Chondrocyte (in vitro differentiated cells): ENCODE data around the gene UBQLN3. TPM values are rescaled to one million over a fixed set of nuclear protein-coding genes. Genes with fewer than 3 reads are reported as not detected.

ENCODE experiments used
- DNase-seq: peaks from one replicate; pipeline ENCODE4 v3.0.0; 2021; ENCODE audit warnings: mixed read lengths, low spot score
- H3K27ac Mint-ChIP-seq: one replicate; pipeline ENCODE4 v1.8.0; 2021; ENCODE audit warnings: mild to moderate bottlenecking, moderate library complexity, mixed read lengths; ENCODE audit not compliant: unreplicated experiment
- H3K27me3 Mint-ChIP-seq: 2 replicates; pipeline ENCODE4 v1.8.0; 2021; ENCODE audit warnings: low read depth, mixed read lengths
- H3K36me3 Mint-ChIP-seq: 2 replicates; pipeline ENCODE4 v1.8.0; 2021; ENCODE audit warnings: low read depth, mixed read lengths
- H3K4me1 Mint-ChIP-seq: 2 replicates; pipeline ENCODE4 v1.8.0; 2021; ENCODE audit warnings: low read depth, mild to moderate bottlenecking, mixed read lengths
- H3K4me3 Mint-ChIP-seq: one replicate; pipeline ENCODE4 v1.8.0; 2021; ENCODE audit warnings: mild to moderate bottlenecking, moderate library complexity, mixed read lengths; ENCODE audit not compliant: unreplicated experiment
- H3K9me3 Mint-ChIP-seq: 2 replicates; pipeline ENCODE4 v1.8.0; 2021; ENCODE audit warnings: low read depth, mixed read lengths
- total RNA-seq: library from RNA; stranded (reverse); gene quantifications from 3 replicates; pipeline ENCODE4 v1.2.1, GENCODE V29; 2021
- TF ChIP-seq, protein P1 (sequence below): fragments of 200-600 bp; sonication (generic); IDR thresholded peaks from 2 replicates; pipeline ENCODE4 v1.5.0; 2021; ENCODE audit warnings: antibody characterized with exemption, mild to moderate bottlenecking, moderate library complexity

Gene UBQLN3
- total RNA-seq, 1 donor from 2014 or later: not detected

DNA sequence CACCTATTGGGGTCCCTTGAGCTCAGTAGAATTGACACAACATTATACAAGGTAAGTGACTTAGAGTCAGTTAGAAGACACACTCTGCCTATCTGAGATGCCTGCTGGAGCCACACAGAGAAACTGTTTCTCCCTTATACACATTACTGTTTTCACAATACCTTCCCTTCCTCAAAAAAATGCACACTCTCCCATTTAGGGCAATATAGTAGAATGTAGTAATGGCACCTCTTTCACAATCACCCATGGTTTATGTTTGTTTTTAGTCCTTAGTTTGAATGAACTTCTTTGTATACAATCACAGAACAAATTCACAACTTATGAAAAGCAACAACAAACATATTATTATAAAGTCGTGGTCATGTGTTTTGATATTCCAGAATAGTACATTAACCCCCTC, 24.3 kb upstream of the UBQLN3 start:
- H3K9me3 Mint-ChIP-seq: peaks cover 7% of the 10 kb centered on the region
- H3K36me3 Mint-ChIP-seq: no peaks in the 10 kb centered on the region
- H3K27me3 Mint-ChIP-seq: peaks cover 22% of the 10 kb centered on the region
- H3K27ac Mint-ChIP-seq: no peak overlapping the region
- H3K4me1 Mint-ChIP-seq: no peaks in the 10 kb centered on the region
- DNase-seq: no peak
- TF ChIP-seq, protein P1, sequence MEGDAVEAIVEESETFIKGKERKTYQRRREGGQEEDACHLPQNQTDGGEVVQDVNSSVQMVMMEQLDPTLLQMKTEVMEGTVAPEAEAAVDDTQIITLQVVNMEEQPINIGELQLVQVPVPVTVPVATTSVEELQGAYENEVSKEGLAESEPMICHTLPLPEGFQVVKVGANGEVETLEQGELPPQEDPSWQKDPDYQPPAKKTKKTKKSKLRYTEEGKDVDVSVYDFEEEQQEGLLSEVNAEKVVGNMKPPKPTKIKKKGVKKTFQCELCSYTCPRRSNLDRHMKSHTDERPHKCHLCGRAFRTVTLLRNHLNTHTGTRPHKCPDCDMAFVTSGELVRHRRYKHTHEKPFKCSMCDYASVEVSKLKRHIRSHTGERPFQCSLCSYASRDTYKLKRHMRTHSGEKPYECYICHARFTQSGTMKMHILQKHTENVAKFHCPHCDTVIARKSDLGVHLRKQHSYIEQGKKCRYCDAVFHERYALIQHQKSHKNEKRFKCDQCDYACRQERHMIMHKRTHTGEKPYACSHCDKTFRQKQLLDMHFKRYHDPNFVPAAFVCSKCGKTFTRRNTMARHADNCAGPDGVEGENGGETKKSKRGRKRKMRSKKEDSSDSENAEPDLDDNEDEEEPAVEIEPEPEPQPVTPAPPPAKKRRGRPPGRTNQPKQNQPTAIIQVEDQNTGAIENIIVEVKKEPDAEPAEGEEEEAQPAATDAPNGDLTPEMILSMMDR: no peak
- H3K4me3 Mint-ChIP-seq: no peak overlapping the region

DNA sequence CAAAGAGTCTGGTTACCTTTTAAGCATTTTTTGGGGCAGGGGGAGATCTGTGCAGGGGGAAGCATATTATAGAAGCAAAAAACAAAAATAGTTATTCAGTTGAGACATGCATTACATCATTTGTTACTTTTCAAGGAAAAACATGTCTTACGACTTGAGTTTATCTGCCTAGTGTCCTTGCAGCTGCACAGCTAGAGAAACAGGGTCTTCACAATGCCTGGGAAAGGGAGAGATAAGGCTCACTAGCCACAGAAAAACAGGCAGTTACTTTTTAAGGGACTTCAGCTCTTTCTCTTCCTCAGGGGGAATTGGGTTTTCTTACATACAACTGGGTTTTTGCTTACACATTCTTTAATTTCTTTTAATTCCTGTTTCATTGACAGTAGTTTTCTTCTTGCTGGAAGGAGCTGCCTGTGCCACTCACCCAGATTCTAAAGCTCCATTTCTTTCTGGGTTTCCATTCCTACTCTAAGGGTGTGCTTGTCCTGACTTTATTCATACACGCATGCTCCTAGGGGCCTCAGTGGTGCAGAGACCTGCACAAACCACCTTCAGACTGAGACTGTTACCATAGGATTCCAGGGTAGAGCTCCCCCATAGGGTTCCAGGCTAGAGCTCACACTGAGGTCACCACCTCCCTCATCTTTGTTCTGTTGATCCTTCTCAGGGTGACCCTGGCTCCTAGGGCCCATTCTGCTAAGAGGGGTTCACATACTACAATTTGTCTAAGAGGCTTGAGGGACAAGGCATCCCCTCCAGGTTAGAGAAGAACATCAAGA, 21.5 kb upstream of the UBQLN3 start:
- no peaks in the 10 kb centered on the region for H3K9me3 Mint-ChIP-seq
- no peak overlapping the region for H3K4me3 Mint-ChIP-seq
- no peaks in the 10 kb centered on the region for H3K36me3 Mint-ChIP-seq
- no peak for DNase-seq
- no peaks in the 10 kb centered on the region for H3K4me1 Mint-ChIP-seq
- H3K27ac Mint-ChIP-seq: no peak overlapping the region
- TF ChIP-seq, protein P1: no peak
- H3K27me3 Mint-ChIP-seq: peaks cover 21% of the 10 kb centered on the region

DNA sequence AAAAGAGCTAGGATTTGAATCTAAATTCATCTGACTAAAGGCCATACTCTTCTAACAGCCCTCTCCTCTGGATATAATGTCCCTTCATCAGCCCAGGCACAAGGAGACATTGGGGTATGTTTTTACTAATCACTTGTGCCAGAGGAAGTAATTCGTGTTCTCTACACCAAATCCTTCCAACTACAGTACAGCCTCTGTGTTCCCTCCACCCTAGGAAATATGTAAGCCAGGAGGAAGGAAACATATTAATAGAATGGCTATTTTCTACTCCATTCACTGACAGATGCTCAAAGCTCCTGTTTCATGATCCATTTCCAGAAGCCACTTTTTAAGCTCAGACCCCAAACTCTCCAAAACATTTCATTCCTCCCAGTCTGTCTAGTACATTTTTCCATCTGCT, 18.7 kb upstream of the UBQLN3 start:
- TF ChIP-seq, protein P1: no peak
- H3K4me1 Mint-ChIP-seq: no peaks in the 10 kb centered on the region

DNA sequence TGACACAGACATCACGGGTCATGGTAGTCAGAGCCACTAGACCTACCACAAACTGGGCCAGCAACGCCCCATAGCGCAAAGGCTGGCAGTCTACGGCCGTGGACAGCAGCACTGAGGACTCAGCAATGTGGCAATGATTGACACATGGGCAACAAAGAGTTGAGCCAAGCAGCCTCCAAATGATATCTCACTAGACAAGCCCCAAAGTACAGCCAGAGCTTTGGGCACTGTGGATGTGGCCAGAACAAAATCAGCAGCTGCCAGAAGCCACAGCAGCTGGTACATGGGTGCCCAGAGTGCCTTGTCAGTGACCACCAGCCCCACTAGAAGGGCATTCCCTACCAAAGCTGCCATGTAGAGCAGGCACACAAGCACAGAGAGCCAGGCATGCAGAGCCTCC, 18.0 kb upstream of the UBQLN3 start:
- Mint-ChIP-seq H3K27me3 (peaks cover 34% of the 10 kb centered on the region), H3K4me3 (no peak overlapping the region), H3K36me3 (no peaks in the 10 kb centered on the region), H3K4me1 (no peaks in the 10 kb centered on the region), H3K27ac (no peak overlapping the region), H3K9me3 (no peaks in the 10 kb centered on the region)
- DNase-seq: no peak
- TF ChIP-seq, protein P1: no peak

More for the DNA sequence above, 18.7 kb upstream of the UBQLN3 start:
- H3K4me3 Mint-ChIP-seq: no peak overlapping the region
- H3K27ac Mint-ChIP-seq: no peak overlapping the region
- peaks cover 34% of the 10 kb centered on the region for H3K27me3 Mint-ChIP-seq
- H3K9me3 Mint-ChIP-seq: no peaks in the 10 kb centered on the region
- no peak for DNase-seq
- H3K36me3 Mint-ChIP-seq: no peaks in the 10 kb centered on the region

DNA sequence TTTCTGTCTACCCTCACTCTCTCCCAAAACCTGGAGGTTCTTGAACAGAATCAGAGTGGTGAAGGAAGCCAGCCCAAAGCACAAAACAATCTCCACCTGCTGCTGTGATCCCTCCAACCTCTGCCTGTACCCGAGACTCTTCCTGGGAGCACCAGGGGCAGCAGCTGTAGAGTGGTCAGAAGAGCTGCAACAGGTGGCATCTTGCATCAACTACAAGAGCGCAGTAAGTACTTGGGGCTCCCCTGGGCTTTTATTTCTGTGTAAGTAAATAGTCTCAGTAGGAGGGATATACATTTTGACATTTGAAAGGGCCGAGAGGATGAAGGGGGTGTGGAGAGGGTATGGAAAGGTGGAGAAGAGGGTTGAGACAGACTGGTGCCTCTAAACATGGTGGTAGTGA, 15.0 kb upstream of the UBQLN3 start:
- Mint-ChIP-seq H3K36me3 (no peaks in the 10 kb centered on the region), H3K4me3 (no peak overlapping the region), H3K9me3 (no peaks in the 10 kb centered on the region), H3K4me1 (no peaks in the 10 kb centered on the region), H3K27ac (no peak overlapping the region), H3K27me3 (peaks cover 22% of the 10 kb centered on the region)
- TF ChIP-seq, protein P1: no peak
- no peak for DNase-seq
